HEK293 (cell line): Measurements from ENCODE around the gene SUSD6.

Source experiments
- CTCF ChIA-PET: fragments of 350-600 bp; formaldehyde crosslinking; extraction: SDS; loops from one replicate; lab custom pipeline; 2021; ENCODE audit warnings: antibody characterized with exemption; lab: Yijun Ruan, JAX
- POLR2A ChIA-PET: fragments of 300-600 bp; formaldehyde crosslinking; extraction: SDS; loops from one replicate; lab custom pipeline; 2020; ENCODE audit warnings: antibody characterized with exemption, inconsistent platforms; lab: Yijun Ruan, JAX
- H3K27ac ChIP-seq: fragments of 200-500 bp; sonication (Bioruptor generic); 2 replicates; pipeline ENCODE4 v1.5.1; 2014; ENCODE audit warnings: low read depth, low read length, control low read depth, inconsistent platforms; ENCODE audit errors: extremely low read depth
- H3K36me3 ChIP-seq, 2 experiments: fragments of 200-500 bp in 1 of 2; sonication (Bioruptor generic) in 1 of 2; 1 replicate in 1 of 2; 2 replicates in 1 of 2; pipeline ENCODE4 v1.5.1; 2014 to 2017; ENCODE audit warnings: inconsistent platforms in 2 of 2, low read length in 2 of 2; ENCODE audit not compliant: control insufficient read depth in 2 of 2, insufficient read depth in 1 of 2
- H3K4me1 ChIP-seq: fragments of 200-500 bp; sonication (Bioruptor generic); 2 replicates; pipeline ENCODE4 v1.5.1; 2014; ENCODE audit warnings: mild to moderate bottlenecking, low read length, inconsistent platforms; ENCODE audit not compliant: control insufficient read depth, insufficient read depth
- H3K4me3 ChIP-seq: 2 replicates; pipeline ENCODE4 v1.5.1; 2011; ENCODE audit warnings: low read depth, mild to moderate bottlenecking, control low read depth, low read length, moderate library complexity
- H3K9me3 ChIP-seq: fragments of 200-500 bp; sonication (Bioruptor generic); 2 replicates; pipeline ENCODE4 v1.5.1; 2014; ENCODE audit warnings: low read depth, low read length, inconsistent platforms; ENCODE audit not compliant: control insufficient read depth, insufficient read depth
- AEBP2 ChIP-seq: fragments of 450-650 bp; formaldehyde crosslinking; IDR thresholded peaks from 2 replicates; pipeline ENCODE4 v1.5.1; 2016; ENCODE audit warnings: missing biosample characterization, missing genetic modification characterization, borderline replicate concordance
- BCL6B ChIP-seq: fragments of 450-650 bp; formaldehyde crosslinking; IDR thresholded peaks from 2 replicates; pipeline ENCODE4 v1.5.1; 2017; ENCODE audit warnings: missing biosample characterization, missing genetic modification characterization
- HOXD13 ChIP-seq: sonication (generic); formaldehyde crosslinking; IDR thresholded peaks from 2 replicates; pipeline ENCODE4 v1.8.0; 2022; ENCODE audit warnings: missing genetic modification reagents, borderline replicate concordance
- KLF16 ChIP-seq: fragments of 450-650 bp; formaldehyde crosslinking; IDR thresholded peaks from 2 replicates; pipeline ENCODE4 v1.5.1; 2017; ENCODE audit warnings: missing biosample characterization, missing genetic modification characterization
- MYNN ChIP-seq: fragments of 450-650 bp; formaldehyde crosslinking; IDR thresholded peaks from 2 replicates; pipeline ENCODE4 v1.5.1; 2016; ENCODE audit warnings: missing biosample characterization, missing genetic modification characterization, borderline replicate concordance
- PBX3 ChIP-seq: sonication (generic); formaldehyde crosslinking; IDR thresholded peaks from 2 replicates; pipeline ENCODE4 v1.8.1; 2022; ENCODE audit warnings: mild to moderate bottlenecking, moderate library complexity, missing genetic modification reagents
- PRDM1 ChIP-seq: fragments of 450-650 bp; formaldehyde crosslinking; IDR thresholded peaks from 2 replicates; pipeline ENCODE4; 2016; ENCODE audit warnings: missing biosample characterization, missing genetic modification characterization
- SETDB1 ChIP-seq: IDR thresholded peaks from one replicate; pipeline ENCODE4 v1.6.1; 2017; ENCODE audit warnings: mild to moderate bottlenecking, low read length, moderate library complexity, mixed read lengths; ENCODE audit not compliant: insufficient read length
- ZBTB17 ChIP-seq: fragments of 450-650 bp; formaldehyde crosslinking; IDR thresholded peaks from 2 replicates; pipeline ENCODE4 v1.5.1; 2016; ENCODE audit warnings: missing biosample characterization, missing genetic modification characterization
- ZBTB20 ChIP-seq: fragments of 450-650 bp; formaldehyde crosslinking; IDR thresholded peaks from 2 replicates; pipeline ENCODE4 v1.5.1; 2016; ENCODE audit warnings: missing biosample characterization, missing genetic modification characterization
- ZBTB26 ChIP-seq: fragments of 450-650 bp; formaldehyde crosslinking; optimal IDR thresholded peaks from 2 replicates; pipeline ENCODE3; 2016; ENCODE audit warnings: missing biosample characterization, mild to moderate bottlenecking, missing genetic modification characterization
- ZIC2 ChIP-seq: fragments of 450-650 bp; formaldehyde crosslinking; IDR thresholded peaks from 2 replicates; pipeline ENCODE4 v1.5.1; 2016; ENCODE audit warnings: missing biosample characterization, missing genetic modification characterization
- ZNF140 ChIP-seq: fragments of 450-650 bp; formaldehyde crosslinking; IDR thresholded peaks from 2 replicates; pipeline ENCODE4 v1.5.1; 2016; ENCODE audit warnings: missing biosample characterization, missing genetic modification characterization
- ZNF184 ChIP-seq: fragments of 450-650 bp; IDR thresholded peaks from 2 replicates; pipeline ENCODE4 v1.5.1; 2018; ENCODE audit warnings: missing biosample characterization, mild to moderate bottlenecking, missing genetic modification characterization
- ZNF223 ChIP-seq: fragments of 450-650 bp; formaldehyde crosslinking; IDR thresholded peaks from 2 replicates; pipeline ENCODE4 v1.5.1; 2016; ENCODE audit warnings: missing biosample characterization, missing genetic modification characterization
- ZNF302 ChIP-seq: fragments of 450-650 bp; formaldehyde crosslinking; IDR thresholded peaks from 2 replicates; pipeline ENCODE4 v1.5.1; 2016; ENCODE audit warnings: missing biosample characterization, missing genetic modification characterization, low read depth
- ZNF341 ChIP-seq: fragments of 450-650 bp; formaldehyde crosslinking; IDR thresholded peaks from 2 replicates; pipeline ENCODE4; 2016; ENCODE audit warnings: low read depth, missing biosample characterization, missing genetic modification characterization
- ZNF510 ChIP-seq: fragments of 450-650 bp; formaldehyde crosslinking; IDR thresholded peaks from 2 replicates; pipeline ENCODE4 v1.5.1; 2018; ENCODE audit warnings: mild to moderate bottlenecking, missing genetic modification characterization, missing biosample characterization; ENCODE audit not compliant: insufficient replicate concordance
- ZNF558 ChIP-seq: fragments of 450-650 bp; formaldehyde crosslinking; IDR thresholded peaks from 2 replicates; pipeline ENCODE4 v1.5.1; 2016; ENCODE audit warnings: missing biosample characterization, missing genetic modification characterization
- ZNF623 ChIP-seq: fragments of 450-650 bp; formaldehyde crosslinking; IDR thresholded peaks from 2 replicates; pipeline ENCODE4 v1.5.1; 2016; ENCODE audit warnings: missing biosample characterization, missing genetic modification characterization
- ZNF670 ChIP-seq: fragments of 450-650 bp; formaldehyde crosslinking; IDR thresholded peaks from 2 replicates; pipeline ENCODE4 v1.5.1; 2016; ENCODE audit warnings: missing biosample characterization, missing genetic modification characterization, low read depth
- ZNF701 ChIP-seq: fragments of 450-650 bp; formaldehyde crosslinking; IDR thresholded peaks from 2 replicates; pipeline ENCODE4 v1.5.1; 2016; ENCODE audit warnings: missing biosample characterization, missing genetic modification characterization
- ZNF76 ChIP-seq: fragments of 450-650 bp; formaldehyde crosslinking; IDR thresholded peaks from 2 replicates; pipeline ENCODE4; 2016; ENCODE audit warnings: low read depth, missing biosample characterization, missing genetic modification characterization, borderline replicate concordance
- ZNF791 ChIP-seq: fragments of 450-650 bp; formaldehyde crosslinking; IDR thresholded peaks from 2 replicates; pipeline ENCODE4 v1.5.1; 2016; ENCODE audit warnings: missing biosample characterization, missing genetic modification characterization

Gene SUSD6

GRCh38 chr14:69667938-69668335 lies 56.5 kb downstream of the SUSD6 start (continued):
- no peak for TF ChIP-seq ZNF184

GRCh38 chr14:69669375-69669774 lies 58.0 kb downstream of the SUSD6 start:
- POLR2A ChIA-PET = no interaction called here

GRCh38 chr14:69670093-69670492 lies 58.7 kb downstream of the SUSD6 start:
- no peak overlapping the region for H3K4me3 ChIP-seq
- no peaks in the 10 kb centered on the region for H3K9me3 ChIP-seq
- ChIA-PET CTCF (interaction anchor here (1.1 kb wide), 1 partner anchor 57 kb away, joined by 3 read pairs; no protein-coding TSS in a partner anchor), POLR2A (no interaction called here)
- no peak overlapping the region for H3K27ac ChIP-seq
- H3K36me3 ChIP-seq = no peaks in the 10 kb centered on the region
- peaks cover 14% of the 10 kb centered on the region for H3K4me1 ChIP-seq
- TF ChIP-seq ZIC2 (tag by site-specific recombination) (peak; percentile 36; the same call in 1 of the 2 replicates), ZNF76 (no peak), ZNF341 (tag by site-specific recombination) (no peak), ZBTB26 (tag by site-specific recombination) (no peak), ZNF223 (tag by site-specific recombination) (no peak), ZNF302 (no peak)

More at GRCh38 chr14:69669375-69669774, 58.0 kb downstream of the SUSD6 start:
- no peak for TF ChIP-seq PBX3 (CRISPR knock-in tag)
- TF ChIP-seq MYNN (tag by site-specific recombination) = no peak
- TF ChIP-seq ZBTB26 (tag by site-specific recombination) = no peak
- TF ChIP-seq ZNF623 = no peak
- no peak for TF ChIP-seq ZNF558 (tag by site-specific recombination)
- TF ChIP-seq KLF16 (tag by site-specific recombination) = no peak
- no peak for TF ChIP-seq ZNF701
- TF ChIP-seq ZBTB20 (tag by site-specific recombination) = no peak
- no peak for TF ChIP-seq ZBTB17
- TF ChIP-seq ZNF140 (tag by site-specific recombination) = no peak
- no peak for TF ChIP-seq BCL6B (tag by site-specific recombination)
- TF ChIP-seq ZNF510 (tag by site-specific recombination) = no peak
- TF ChIP-seq SETDB1 = no peak
- no peak for TF ChIP-seq AEBP2 (tag by site-specific recombination)
- no peak for TF ChIP-seq ZNF670 (tag by site-specific recombination)
- TF ChIP-seq ZNF791 (tag by site-specific recombination) = no peak
- TF ChIP-seq HOXD13 (CRISPR knock-in tag) = no peak
- no peak for TF ChIP-seq PRDM1 (tag by site-specific recombination)
- CTCF ChIA-PET = interaction anchor here (0.5 to 1.1 kb wide), 2 partner anchors 58 to 335 kb away, joined by 3 read pairs; no protein-coding TSS in a partner anchor
- Histone ChIP-seq H3K4me3 (no peak overlapping the region), H3K36me3 (no peaks in the 10 kb centered on the region), H3K9me3 (no peaks in the 10 kb centered on the region), H3K27ac (no peak overlapping the region), H3K4me1 (peaks cover 19% of the 10 kb centered on the region)
